ENCODE results near the gene MYADML2.

The MYADML2 gene

GRCh38 chr17:81908793-81909192, 38.2 kb downstream of the MYADML2 start:
- no peak for DNase-seq

- no peak for DNase-seq
These were observed 39.6 kb downstream of the MYADML2 start for GRCh38 chr17:81907219-81908145.

- no peak for DNase-seq
These were observed 40.4 kb downstream of the MYADML2 start for GRCh38 chr17:81906476-81907218.

- DNase-seq, result no peak
These were observed 41.0 kb downstream of the MYADML2 start for GRCh38 chr17:81905993-81906392.

GRCh38 chr17:81905424-81905875, 41.6 kb downstream of the MYADML2 start:
- DNase-seq, result no peak

GRCh38 chr17:81904600-81905423, 42.2 kb downstream of the MYADML2 start:
- DNase-seq, result no peak

- no peak for DNase-seq
These were observed 43.0 kb downstream of the MYADML2 start for GRCh38 chr17:81903896-81904599.

- no peak for DNase-seq
These were observed 43.6 kb downstream of the MYADML2 start for GRCh38 chr17:81903415-81903831.

GRCh38 chr17:81902653-81903414, 44.2 kb downstream of the MYADML2 start:
- DNase-seq, result no peak

GRCh38 chr17:81902023-81902652, 44.9 kb downstream of the MYADML2 start, which contains the start of gene NPB:
TSS of gene NPB (plus strand) at chr17:81902238. CDS start at chr17:81902278, 40 bp downstream.
- no peak for DNase-seq

- DNase-seq, result no peak
These were observed 45.6 kb downstream of the MYADML2 start for GRCh38 chr17:81901167-81902022.

GRCh38 chr17:81900181-81900820, 46.7 kb downstream of the MYADML2 start:
- no peak for DNase-seq

- no peak for DNase-seq
These were observed 47.4 kb downstream of the MYADML2 start for GRCh38 chr17:81899514-81900166.

- DNase-seq, result no peak
These were observed 48.1 kb downstream of the MYADML2 start for GRCh38 chr17:81898885-81899284.

GRCh38 chr17:81898029-81898866, 48.8 kb downstream of the MYADML2 start:
- no peak for DNase-seq

- no peak for DNase-seq
These were observed 51.6 kb downstream of the MYADML2 start for GRCh38 chr17:81895400-81895799.

- no peak for DNase-seq
These were observed 55.8 kb downstream of the MYADML2 start for GRCh38 chr17:81891303-81891552.

All from CD4-positive, alpha-beta T cell treated with Interleukin-4 for 1 hour (primary cell).